SK-N-SH (cell line): Measurements from ENCODE around the gene ARPC5.

Source experiments
- CTCF ChIP-seq: fragments of 200-600 bp; sonication (generic); IDR thresholded peaks from 2 replicates; pipeline ENCODE4 v1.6.1; 2017; ENCODE audit warnings: antibody characterized with exemption, mild to moderate bottlenecking, moderate library complexity
- MAX ChIP-seq: IDR thresholded peaks from 2 replicates; pipeline ENCODE4 v1.4.0; 2012; ENCODE audit warnings: low read depth
- SMC3 ChIP-seq: IDR thresholded peaks from 2 replicates; pipeline ENCODE4 v1.6.1; 2012; ENCODE audit warnings: low read depth, low read length, improper control_type of control experiment
- YY1 ChIP-seq: IDR thresholded peaks from 2 replicates; pipeline ENCODE4 v1.4.0; 2012; ENCODE audit warnings: low read depth, mild to moderate bottlenecking

GRCh38 chr1:183580281-183580682 is 55.3 kb downstream of the ARPC5 start:
- TF ChIP-seq CTCF (peak; percentile 22; the same call in 1 of the 2 replicates), SMC3 (no peak), MAX (no peak), YY1 (no peak)
